ENCODE data around the gene TMEM259.
"Not testable (repeated sequence)": the region's sequence is repeated elsewhere in the genome, so short reads cannot be mapped to it uniquely, and the experiment has no call there.

GRCh38 chr19:1025080-1025479 lies 4.2 kb upstream of the TMEM259 start:
- not testable (repeated sequence) for TF ChIP-seq REST (IDR thresholded peaks at IDR 0.05; ENCODE audit: low read depth); JUND (IDR thresholded peaks at IDR 0.05); ZNF274 (IDR thresholded peaks at IDR 0.05; ENCODE audit: low read depth, low read length); EZH2 (IDR thresholded peaks at IDR 0.05); EGR1 (IDR thresholded peaks at IDR 0.05; ENCODE audit: low read depth); POLR2AphosphoS5 (IDR thresholded peaks at IDR 0.05; ENCODE audit: low read depth, low read length); CTCF (IDR thresholded peaks at IDR 0.05 in 2 of 3, conservative IDR thresholded peaks at IDR 0.05 in 1 of 3; ENCODE audit: borderline replicate concordance in 1 of 3, insufficient read depth in 1 of 3, low read depth in 2 of 3, low read length in 2 of 3); POLR2A (IDR thresholded peaks at IDR 0.05; ENCODE audit: borderline replicate concordance, extremely low read depth, insufficient read depth, insufficient read length); TCF7L2 (IDR thresholded peaks at IDR 0.05; ENCODE audit: borderline replicate concordance, extremely low read depth, insufficient read depth, insufficient read length); ZFX (IDR thresholded peaks at IDR 0.05); RAD21 (IDR thresholded peaks at IDR 0.05; ENCODE audit: low read depth); ATF3 (IDR thresholded peaks at IDR 0.05); EZH2phosphoT487 (IDR thresholded peaks at IDR 0.05; ENCODE audit: borderline replicate concordance)
- TF ChIP-seq, protein P1, sequence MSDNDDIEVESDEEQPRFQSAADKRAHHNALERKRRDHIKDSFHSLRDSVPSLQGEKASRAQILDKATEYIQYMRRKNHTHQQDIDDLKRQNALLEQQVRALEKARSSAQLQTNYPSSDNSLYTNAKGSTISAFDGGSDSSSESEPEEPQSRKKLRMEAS (IDR thresholded peaks at IDR 0.05) = not testable (repeated sequence)

Data from HCT116 (cell line).